ENCODE results near the gene PON3. TPM values are rescaled to one million over a fixed set of nuclear protein-coding genes. Genes with fewer than 3 reads are reported as not detected.
A peak's percentile ranks its signal among the peaks of the same experiment; 100 is the strongest.

PON3 gene
- total RNA-seq, 1 donor from 2014 or later: 36.4 TPM

DNA sequence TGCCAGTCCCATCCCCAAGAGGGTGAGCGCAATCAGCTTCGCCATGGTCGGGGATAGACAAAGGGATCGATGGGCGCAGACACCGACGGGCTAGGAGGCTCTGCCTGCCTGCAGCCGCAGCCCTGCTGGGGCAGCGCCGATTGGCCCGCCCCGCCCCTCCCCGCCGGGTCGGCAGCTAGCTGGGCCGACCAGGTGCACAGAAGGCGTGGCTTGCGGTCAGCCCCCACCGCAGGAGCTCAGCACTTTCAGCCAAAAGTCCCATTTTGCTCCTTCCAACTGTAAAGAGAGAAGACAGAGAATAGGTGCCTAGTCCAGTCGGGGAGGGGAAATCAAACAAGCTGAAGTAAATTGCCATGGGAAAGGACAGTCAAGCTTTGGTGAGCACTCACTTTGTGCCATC lies 71.7 kb downstream of the PON3 start, which contains the start of gene PON1:
PON1 (minus strand) TSS at position 102 of the 400 bp plus-strand sequence; CDS start at position 45, 57 bp downstream.
- Histone ChIP-seq H3K27me3 (peaks cover 6% of the 10 kb centered on the region), H3K4me3 (no peak within 1 kb of the TSS), H3K9me3 (no peaks in the 10 kb centered on the region), H3K36me3 (no peaks in the 10 kb centered on the region), H3K27ac (no peak within 1 kb of the TSS), H3K4me1 (no peaks in the 10 kb centered on the region)
- intact Hi-C loops (cut with DNase I): no loop called here
- DNase-seq (no peak), ATAC-seq (peak; percentile 53)
- TF ChIP-seq, protein P1, sequence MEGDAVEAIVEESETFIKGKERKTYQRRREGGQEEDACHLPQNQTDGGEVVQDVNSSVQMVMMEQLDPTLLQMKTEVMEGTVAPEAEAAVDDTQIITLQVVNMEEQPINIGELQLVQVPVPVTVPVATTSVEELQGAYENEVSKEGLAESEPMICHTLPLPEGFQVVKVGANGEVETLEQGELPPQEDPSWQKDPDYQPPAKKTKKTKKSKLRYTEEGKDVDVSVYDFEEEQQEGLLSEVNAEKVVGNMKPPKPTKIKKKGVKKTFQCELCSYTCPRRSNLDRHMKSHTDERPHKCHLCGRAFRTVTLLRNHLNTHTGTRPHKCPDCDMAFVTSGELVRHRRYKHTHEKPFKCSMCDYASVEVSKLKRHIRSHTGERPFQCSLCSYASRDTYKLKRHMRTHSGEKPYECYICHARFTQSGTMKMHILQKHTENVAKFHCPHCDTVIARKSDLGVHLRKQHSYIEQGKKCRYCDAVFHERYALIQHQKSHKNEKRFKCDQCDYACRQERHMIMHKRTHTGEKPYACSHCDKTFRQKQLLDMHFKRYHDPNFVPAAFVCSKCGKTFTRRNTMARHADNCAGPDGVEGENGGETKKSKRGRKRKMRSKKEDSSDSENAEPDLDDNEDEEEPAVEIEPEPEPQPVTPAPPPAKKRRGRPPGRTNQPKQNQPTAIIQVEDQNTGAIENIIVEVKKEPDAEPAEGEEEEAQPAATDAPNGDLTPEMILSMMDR (IDR thresholded peaks at IDR 0.05): no peak

DNA sequence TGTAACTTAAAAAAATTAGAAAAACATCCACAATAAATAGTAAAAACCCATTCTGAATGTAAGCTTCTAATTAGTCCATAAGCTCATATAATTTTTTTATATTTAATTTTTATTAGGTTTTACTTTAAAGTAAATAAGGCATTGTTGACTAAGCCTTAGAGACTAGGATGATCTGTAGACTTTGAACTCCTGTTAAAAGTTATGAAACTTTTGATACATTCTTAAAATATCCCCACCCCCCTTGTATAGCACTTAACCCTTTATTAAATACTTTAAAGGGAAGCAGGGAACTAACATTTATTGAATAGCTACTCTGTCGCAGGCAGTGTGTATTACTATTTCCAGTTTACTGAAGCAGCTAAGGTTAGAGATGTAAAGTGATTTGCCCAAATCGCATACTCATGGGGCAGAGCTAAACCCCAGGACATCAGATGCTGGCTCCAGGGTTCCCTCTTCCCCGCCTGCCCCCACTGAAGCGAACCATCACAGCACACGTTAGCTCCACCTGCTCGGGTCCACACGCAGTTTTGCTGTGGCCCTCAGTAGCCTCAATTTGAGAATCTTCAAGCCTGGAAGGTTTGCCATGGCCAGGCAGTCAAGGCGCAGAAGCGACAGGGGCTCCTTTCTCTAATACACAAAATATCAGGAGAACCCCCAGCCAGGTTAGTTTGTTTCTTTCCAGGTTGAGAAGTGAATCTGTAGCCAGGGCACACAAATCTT lies 72.6 kb downstream of the PON3 start:
- Histone ChIP-seq H3K4me1 (no peaks in the 10 kb centered on the region), H3K36me3 (no peaks in the 10 kb centered on the region), H3K27me3 (peaks cover 6% of the 10 kb centered on the region), H3K27ac (no peak overlapping the region), H3K9me3 (no peaks in the 10 kb centered on the region), H3K4me3 (no peak overlapping the region)
- no peak for DNase-seq
- intact Hi-C loops (cut with DNase I): no loop called here
- TF ChIP-seq, protein P1 (IDR thresholded peaks at IDR 0.05): no peak
- no peak for ATAC-seq

DNA sequence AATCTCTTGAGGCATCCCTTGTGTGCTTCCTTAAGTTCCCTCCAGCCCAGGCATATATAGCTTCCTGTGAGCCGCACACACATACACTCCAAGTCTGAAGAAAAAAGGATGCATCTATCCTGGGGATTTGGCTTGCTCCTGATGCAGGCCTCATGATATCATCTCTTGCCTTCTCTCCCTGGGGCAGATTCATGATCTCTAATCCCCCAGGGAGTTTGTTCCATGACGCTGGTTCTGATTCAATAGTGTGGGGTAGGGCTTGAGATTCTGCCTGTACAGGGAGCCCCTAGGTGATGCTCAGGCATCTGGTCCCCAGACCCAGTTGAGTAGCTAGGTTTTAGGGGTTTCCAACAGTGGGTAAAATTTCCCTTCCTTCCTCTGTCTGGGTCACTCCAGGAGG lies 73.3 kb downstream of the PON3 start:
- Histone ChIP-seq H3K4me1 (no peaks in the 10 kb centered on the region), H3K4me3 (no peak overlapping the region), H3K36me3 (no peaks in the 10 kb centered on the region), H3K9me3 (no peaks in the 10 kb centered on the region), H3K27ac (no peak overlapping the region), H3K27me3 (peaks cover 6% of the 10 kb centered on the region)
- TF ChIP-seq, protein P1 (IDR thresholded peaks at IDR 0.05): no peak
- no peak for ATAC-seq
- intact Hi-C loops (cut with DNase I): no loop called here
- no peak for DNase-seq

DNA sequence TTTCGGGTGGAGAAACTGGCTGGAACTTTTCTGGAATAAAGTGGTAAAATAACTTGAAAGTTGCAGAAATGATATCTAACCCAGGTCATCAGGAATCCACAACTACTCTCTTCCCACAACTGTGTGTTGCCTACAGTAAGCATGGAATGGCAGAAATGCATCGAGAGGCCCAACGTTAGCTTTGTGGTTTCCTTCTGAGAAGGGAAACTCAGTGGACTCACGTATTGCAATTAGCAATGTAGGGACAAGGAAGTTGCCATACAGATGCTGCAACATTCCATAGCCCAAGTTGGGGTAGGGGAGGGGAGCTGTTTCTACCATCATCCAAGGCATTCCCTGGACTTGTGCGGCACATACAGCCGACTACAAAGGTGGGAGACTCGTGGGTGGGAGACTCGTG lies 73.8 kb downstream of the PON3 start:
- no peaks in the 10 kb centered on the region for H3K4me1 ChIP-seq
- ATAC-seq (no peak), DNase-seq (no peak)
- no peak overlapping the region for H3K27ac ChIP-seq
- peaks cover 6% of the 10 kb centered on the region for H3K27me3 ChIP-seq
- no peaks in the 10 kb centered on the region for H3K36me3 ChIP-seq
- TF ChIP-seq, protein P1 (IDR thresholded peaks at IDR 0.05): no peak
- intact Hi-C loops (cut with DNase I): no loop called here
- H3K4me3 ChIP-seq: no peak overlapping the region
- H3K9me3 ChIP-seq: no peaks in the 10 kb centered on the region

DNA sequence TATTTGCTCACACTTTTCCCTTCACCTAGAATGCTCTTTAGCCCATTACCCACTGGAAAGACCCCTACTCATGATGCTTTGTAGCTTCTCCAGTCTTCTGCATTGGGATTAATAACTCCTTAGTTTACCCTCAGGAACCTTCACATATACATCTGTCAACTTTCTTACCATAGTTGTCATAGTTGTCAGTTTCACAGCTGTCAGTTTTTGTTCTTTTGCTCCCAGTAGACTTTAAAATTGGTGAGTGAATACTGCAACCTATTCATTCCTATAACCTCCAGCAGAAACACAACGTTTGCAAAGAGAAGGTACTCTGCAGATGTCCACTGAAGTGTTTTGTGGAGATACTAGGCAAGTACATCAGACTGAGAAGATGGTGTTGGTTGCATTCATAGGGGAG lies 74.5 kb downstream of the PON3 start:
- Histone ChIP-seq H3K4me1 (no peaks in the 10 kb centered on the region), H3K27ac (no peak overlapping the region), H3K36me3 (no peaks in the 10 kb centered on the region), H3K27me3 (peaks cover 6% of the 10 kb centered on the region), H3K9me3 (no peaks in the 10 kb centered on the region), H3K4me3 (no peak overlapping the region)
- intact Hi-C loops (cut with DNase I): no loop called here
- DNase-seq (no peak), ATAC-seq (no peak)
- TF ChIP-seq, protein P1 (IDR thresholded peaks at IDR 0.05): no peak
